Measurements from ENCODE around the gene RASSF3. TPM values are rescaled to one million over a fixed set of nuclear protein-coding genes. Genes with fewer than 3 reads are reported as not detected.
"Not testable (repeated sequence)": the region's sequence is repeated elsewhere in the genome, so short reads cannot be mapped to it uniquely, and the experiment has no call there.

The RASSF3 gene
- total RNA-seq, 4 donors from 2014 or later: 149 to 332 (median 182) TPM

- 83% methylated on average over 3 to 10 of the region's 13 CpGs for WGBS, 2 donors (ENCODE audit: low coverage in 1 of 2)
- H3K4me1 ChIP-seq: peaks cover 12 to 100% (median 20%) of the 10 kb centered on the region in 3 donors
- no peaks in the 10 kb centered on the region for H3K27me3 ChIP-seq
- no peak for ATAC-seq
- H3K9me3 ChIP-seq: no peaks in the 10 kb centered on the region
- H3K4me3 ChIP-seq: no peak overlapping the region
- TF ChIP-seq EP300 (IDR thresholded peaks at IDR 0.05) (no peak), POLR2AphosphoS5 (IDR thresholded peaks at IDR 0.05) (peak; percentile 71), CTCF (IDR thresholded peaks at IDR 0.05) (no peak)
- peak overlapping the region in 3 of 4 donors; percentile 43 to 94 (median 78) for H3K27ac ChIP-seq
- H3K36me3 ChIP-seq: no peaks in the 10 kb centered on the region
These were observed 11.1 kb downstream of the RASSF3 start for GRCh38 chr12:64621257-64621942.

- TF ChIP-seq POLR2A (IDR thresholded peaks at IDR 0.05): no peak
- TF ChIP-seq EP300 (IDR thresholded peaks at IDR 0.05): no peak
- no peak for TF ChIP-seq CTCF (IDR thresholded peaks at IDR 0.05)
- H3K27me3 ChIP-seq: no peaks in the 10 kb centered on the region
- peaks cover 12 to 100% (median 20%) of the 10 kb centered on the region in 3 donors for H3K4me1 ChIP-seq
- 85 to 88% methylated on average over 4 of the region's 4 CpGs for WGBS, 2 donors (ENCODE audit: low coverage in 1 of 2)
- H3K9me3 ChIP-seq: no peaks in the 10 kb centered on the region
- peaks cover 0 to 1% of the 10 kb centered on the region in 2 donors for H3K36me3 ChIP-seq
- no peak for ATAC-seq
- peak overlapping the region in 2 of 4 donors; percentile 78 to 94 for H3K27ac ChIP-seq
- H3K4me3 ChIP-seq: no peak overlapping the region
These were observed 13.7 kb downstream of the RASSF3 start for GRCh38 chr12:64624035-64624434.

- 6 to 8% methylated on average over 11 to 13 of the region's 15 CpGs for WGBS, 2 donors (ENCODE audit: low coverage in 1 of 2)
These were observed 15.2 kb downstream of the RASSF3 start for GRCh38 chr12:64625243-64626077.

GRCh38 chr12:64626588-64626987 lies 16.3 kb downstream of the RASSF3 start:
- not testable (repeated sequence) for H3K36me3 ChIP-seq, H3K9me3 ChIP-seq, ATAC-seq, H3K27me3 ChIP-seq, H3K4me3 ChIP-seq
- Histone ChIP-seq H3K27ac (peak overlapping the region; percentile 63 to 94 (median 82)), H3K4me1 (peaks cover 8 to 99% (median 14%) of the 10 kb centered on the region in 3 donors)
- WGBS, 2 donors (ENCODE audit: low coverage in 1 of 2): 100% methylated on average over 1 of the region's 1 CpG; no CpG with 5 or more reads in 1 of the 2 donors

More at GRCh38 chr12:64625243-64626077, 15.2 kb downstream of the RASSF3 start:
- Histone ChIP-seq H3K36me3 (peaks cover 0 to 4% of the 10 kb centered on the region in 2 donors), H3K4me1 (peaks cover 8 to 99% (median 14%) of the 10 kb centered on the region in 3 donors), H3K27ac (peak overlapping the region; percentile 71 to 94 (median 82)), H3K4me3 (peak overlapping the region; percentile 24 to 27), H3K27me3 (no peaks in the 10 kb centered on the region), H3K9me3 (no peaks in the 10 kb centered on the region)
- TF ChIP-seq POLR2A (IDR thresholded peaks at IDR 0.05) (no peak), POLR2AphosphoS5 (IDR thresholded peaks at IDR 0.05) (peak; percentile 83), EP300 (IDR thresholded peaks at IDR 0.05) (no peak), CTCF (IDR thresholded peaks at IDR 0.05) (no peak)
- peak; percentile 85 for ATAC-seq

- Histone ChIP-seq H3K4me3 (no peak overlapping the region), H3K4me1 (peaks cover 8 to 99% (median 14%) of the 10 kb centered on the region in 3 donors), H3K9me3 (no peaks in the 10 kb centered on the region), H3K36me3 (peaks cover 0 to 4% of the 10 kb centered on the region in 2 donors), H3K27ac (peak overlapping the region; percentile 55 to 94 (median 82)), H3K27me3 (no peaks in the 10 kb centered on the region)
- peak; percentile 54 for ATAC-seq
- TF ChIP-seq POLR2AphosphoS5 (IDR thresholded peaks at IDR 0.05) (peak; percentile 65), POLR2A (IDR thresholded peaks at IDR 0.05) (no peak)
These were observed 17.5 kb downstream of the RASSF3 start for GRCh38 chr12:64627771-64628170.

Data from gastroesophageal sphincter (tissue), 4 donors.